ENCODE results near the gene ATG4D. TPM values are rescaled to one million over a fixed set of nuclear protein-coding genes. Genes with fewer than 3 reads are reported as not detected.

ATG4D gene
- total RNA-seq, 1 experiment from 2014 or later, result 25.5 TPM

GRCh38 chr19:10553087-10553667 is 9.5 kb downstream of the ATG4D start:
- no peak overlapping the region for H3K27ac ChIP-seq
- DNase-seq, result no peak
- no peak overlapping the region for H3K4me3 ChIP-seq
- no peaks in the 10 kb centered on the region for H3K27me3 ChIP-seq
- no peaks in the 10 kb centered on the region for H3K4me1 ChIP-seq
- peaks cover 41% of the 10 kb centered on the region for H3K36me3 ChIP-seq
- no peaks in the 10 kb centered on the region for H3K9me3 ChIP-seq (replicated peaks)

- Histone ChIP-seq H3K36me3 (peaks cover 41% of the 10 kb centered on the region), H3K4me3 (no peak overlapping the region), H3K27me3 (no peaks in the 10 kb centered on the region), H3K27ac (no peak overlapping the region), H3K4me1 (no peaks in the 10 kb centered on the region), H3K9me3 (replicated peaks) (no peaks in the 10 kb centered on the region)
- DNase-seq, result no peak
Observed at GRCh38 chr19:10553943-10554381, 10.3 kb downstream of the ATG4D start.

GRCh38 chr19:10554760-10555609 is 11.3 kb downstream of the ATG4D start:
- Histone ChIP-seq H3K27ac (no peak overlapping the region), H3K9me3 (replicated peaks) (no peaks in the 10 kb centered on the region), H3K4me1 (no peaks in the 10 kb centered on the region), H3K4me3 (no peak overlapping the region), H3K27me3 (no peaks in the 10 kb centered on the region), H3K36me3 (peaks cover 41% of the 10 kb centered on the region)
- peak in 1 of 2 experiments; percentile 33 for DNase-seq

GRCh38 chr19:10555610-10555973 is 11.9 kb downstream of the ATG4D start:
- no peak for DNase-seq
- peaks cover 46% of the 10 kb centered on the region for H3K36me3 ChIP-seq
- H3K27ac ChIP-seq, result no peak overlapping the region
- no peaks in the 10 kb centered on the region for H3K4me1 ChIP-seq
- no peak overlapping the region for H3K4me3 ChIP-seq
- H3K9me3 ChIP-seq (replicated peaks), result no peaks in the 10 kb centered on the region
- H3K27me3 ChIP-seq, result no peaks in the 10 kb centered on the region

- Histone ChIP-seq H3K36me3 (peaks cover 45% of the 10 kb centered on the region), H3K4me3 (no peak overlapping the region), H3K27ac (no peak overlapping the region), H3K4me1 (no peaks in the 10 kb centered on the region), H3K9me3 (replicated peaks) (no peaks in the 10 kb centered on the region), H3K27me3 (no peaks in the 10 kb centered on the region)
- DNase-seq, result no peak
Observed at GRCh38 chr19:10557603-10558197, 14.0 kb downstream of the ATG4D start.

- Histone ChIP-seq H3K9me3 (replicated peaks) (no peaks in the 10 kb centered on the region), H3K4me1 (peaks cover 6% of the 10 kb centered on the region; the same call in 1 of the 2 replicates), H3K27me3 (no peaks in the 10 kb centered on the region), H3K4me3 (no peak overlapping the region), H3K36me3 (peaks cover 31% of the 10 kb centered on the region), H3K27ac (no peak overlapping the region)
- no peak for DNase-seq
Observed at GRCh38 chr19:10560154-10560553, 16.4 kb downstream of the ATG4D start.

- no peak for DNase-seq
Observed at GRCh38 chr19:10562609-10563008, 18.9 kb downstream of the ATG4D start.

GRCh38 chr19:10565028-10565566 is 21.4 kb downstream of the ATG4D start:
- Histone ChIP-seq H3K4me3 (peak overlapping the region; percentile 87), H3K4me1 (peaks cover 15% of the 10 kb centered on the region), H3K27me3 (no peaks in the 10 kb centered on the region), H3K27ac (peak overlapping the region; percentile 65), H3K9me3 (replicated peaks) (no peaks in the 10 kb centered on the region), H3K36me3 (peaks cover 15% of the 10 kb centered on the region)
- DNase-seq, result peak; percentile 47 to 65

More at GRCh38 chr19:10562609-10563008, 18.9 kb downstream of the ATG4D start:
- Histone ChIP-seq H3K36me3 (peaks cover 19% of the 10 kb centered on the region), H3K4me1 (peaks cover 12% of the 10 kb centered on the region), H3K9me3 (replicated peaks) (no peaks in the 10 kb centered on the region), H3K4me3 (no peak overlapping the region), H3K27me3 (no peaks in the 10 kb centered on the region), H3K27ac (no peak overlapping the region)

- Histone ChIP-seq H3K4me1 (peaks cover 15% of the 10 kb centered on the region), H3K9me3 (replicated peaks) (no peaks in the 10 kb centered on the region), H3K36me3 (peaks cover 9% of the 10 kb centered on the region), H3K27me3 (no peaks in the 10 kb centered on the region), H3K4me3 (peak within 1 kb of the TSS; percentile 87), H3K27ac (peak within 1 kb of the TSS; percentile 65)
- peak; percentile 98 to 99 for DNase-seq
Observed at GRCh38 chr19:10565567-10566407, 22.1 kb downstream of the ATG4D start, which contains the start of gene KRI1. Gene KRI1, minus strand, starts transcription at chr19:10566010. Its CDS starts 11 bp downstream, at chr19:10565999.

- DNase-seq, result no peak
- peaks cover 15% of the 10 kb centered on the region for H3K4me1 ChIP-seq
Observed at GRCh38 chr19:10566408-10566657, 22.6 kb downstream of the ATG4D start.

GRCh38 chr19:10566658-10567410 is 23.1 kb downstream of the ATG4D start:
- Histone ChIP-seq H3K4me3 (peak overlapping the region; percentile 87), H3K4me1 (peaks cover 15% of the 10 kb centered on the region), H3K9me3 (replicated peaks) (no peaks in the 10 kb centered on the region), H3K27me3 (no peaks in the 10 kb centered on the region), H3K36me3 (peaks cover 7% of the 10 kb centered on the region; the same call in 1 of the 2 replicates), H3K27ac (no peak overlapping the region)
- DNase-seq, result no peak

More at GRCh38 chr19:10566408-10566657, 22.6 kb downstream of the ATG4D start:
- no peaks in the 10 kb centered on the region for H3K9me3 ChIP-seq (replicated peaks)
- H3K27me3 ChIP-seq, result no peaks in the 10 kb centered on the region
- H3K27ac ChIP-seq, result no peak overlapping the region; the same call in 1 of the 2 replicates
- H3K4me3 ChIP-seq, result peak overlapping the region; percentile 87
- H3K36me3 ChIP-seq, result peaks cover 7% of the 10 kb centered on the region; the same call in 1 of the 2 replicates

GRCh38 chr19:10567656-10568055 is 24.0 kb downstream of the ATG4D start:
- Histone ChIP-seq H3K27ac (no peak overlapping the region), H3K9me3 (replicated peaks) (no peaks in the 10 kb centered on the region), H3K27me3 (no peaks in the 10 kb centered on the region), H3K36me3 (peaks cover 5% of the 10 kb centered on the region; the same call in 1 of the 2 replicates), H3K4me1 (peaks cover 15% of the 10 kb centered on the region), H3K4me3 (peak overlapping the region; percentile 60)
- DNase-seq, result no peak

- Histone ChIP-seq H3K27me3 (no peaks in the 10 kb centered on the region), H3K27ac (no peak overlapping the region), H3K36me3 (0 out of 2 replicates have a peak, but pooled peaks cover 1% of the 10 kb centered on the region), H3K9me3 (replicated peaks) (no peaks in the 10 kb centered on the region), H3K4me3 (peak overlapping the region; percentile 60), H3K4me1 (peaks cover 15% of the 10 kb centered on the region)
- peak in 1 of 2 experiments; percentile 35 for DNase-seq
Observed at GRCh38 chr19:10568062-10568825, 24.5 kb downstream of the ATG4D start.

All from SJCRH30 (cell line).